Kidney capillary endothelial cell (primary cell): ENCODE measurements around the gene NDUFC1.
"Not testable (repeated sequence)": the region's sequence is repeated elsewhere in the genome, so short reads cannot be mapped to it uniquely, and the experiment has no call there.

Source experiments
- DNase-seq: peaks from one replicate; pipeline ENCODE4 v3.0.0-alpha.2; 2018; ENCODE audit warnings: low spot score

Gene NDUFC1

DNA sequence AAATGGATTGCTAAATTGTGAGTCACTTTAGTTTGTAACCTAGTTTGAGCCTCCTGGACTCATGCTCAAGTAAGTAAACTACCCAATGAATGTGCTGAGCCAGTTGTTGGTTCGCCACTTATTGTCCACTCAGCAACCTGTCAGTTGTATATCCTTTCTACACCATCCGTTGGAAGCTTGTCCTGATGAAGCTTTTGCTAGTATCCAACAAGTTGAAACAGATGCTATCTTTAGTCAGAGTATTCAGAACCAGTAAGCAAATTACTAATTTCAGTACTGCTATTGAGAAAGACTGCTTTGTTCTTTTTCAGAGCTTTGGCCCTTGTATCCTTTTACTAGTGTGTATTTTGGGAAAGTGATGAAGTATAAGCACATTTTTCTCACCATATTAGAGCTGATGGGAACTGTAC lies 5.3 kb downstream of the NDUFC1 start:
- DNase-seq: no peak

DNA sequence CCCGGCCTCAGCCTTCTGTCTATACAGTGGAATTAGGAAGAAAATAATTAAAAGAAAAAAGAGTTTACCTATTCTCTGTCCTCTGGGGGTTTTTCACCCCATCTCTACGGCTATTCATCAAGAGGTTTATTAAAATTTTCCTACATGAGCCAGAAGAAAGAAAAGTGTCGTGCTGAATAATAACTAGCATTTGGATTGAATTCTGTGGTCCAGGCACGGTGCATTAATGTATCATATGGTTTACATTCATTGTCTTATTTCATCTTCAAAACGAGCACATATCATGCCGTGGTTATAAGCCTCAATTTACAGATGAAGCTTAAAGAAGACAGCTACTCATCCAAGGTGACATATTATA lies 6.4 kb downstream of the NDUFC1 start:
- no peak for DNase-seq

DNA sequence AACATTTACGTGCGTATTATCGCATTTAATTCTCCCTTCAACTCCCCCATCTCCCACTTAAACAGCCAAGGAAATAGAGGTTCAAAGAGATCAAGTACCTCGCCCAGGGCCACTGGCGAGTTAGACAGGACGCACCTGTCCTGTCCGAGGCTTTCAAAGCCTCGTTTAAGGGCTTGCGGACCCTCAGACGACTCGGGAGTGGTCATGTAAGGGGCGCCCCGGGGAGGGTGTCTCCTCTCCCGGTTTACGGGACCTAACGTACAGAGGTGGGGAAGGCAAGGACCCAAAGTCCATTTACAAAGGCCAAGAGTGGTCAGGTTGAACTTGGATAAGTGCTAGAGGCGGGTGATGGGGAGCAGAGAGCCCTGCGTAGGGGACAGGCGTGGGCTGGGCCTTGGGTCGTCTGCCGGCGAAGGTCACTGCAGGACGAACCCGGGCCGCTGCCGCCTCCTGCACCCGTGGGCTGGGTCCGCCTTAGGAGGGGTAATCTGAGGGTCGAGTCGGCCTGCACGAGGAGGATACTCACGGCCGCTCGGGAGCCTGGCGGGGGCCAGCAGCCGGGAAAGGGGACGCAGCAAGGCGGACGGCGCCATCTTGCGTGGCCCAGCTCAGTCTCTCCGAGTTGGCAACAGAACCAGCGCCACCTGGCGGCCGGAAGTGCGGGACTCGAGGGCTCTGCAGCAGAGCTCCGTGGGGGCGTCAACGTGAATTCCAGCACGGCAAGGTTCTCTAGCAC lies 6.9 kb downstream of the NDUFC1 start:
- peak; percentile 89 for DNase-seq

DNA sequence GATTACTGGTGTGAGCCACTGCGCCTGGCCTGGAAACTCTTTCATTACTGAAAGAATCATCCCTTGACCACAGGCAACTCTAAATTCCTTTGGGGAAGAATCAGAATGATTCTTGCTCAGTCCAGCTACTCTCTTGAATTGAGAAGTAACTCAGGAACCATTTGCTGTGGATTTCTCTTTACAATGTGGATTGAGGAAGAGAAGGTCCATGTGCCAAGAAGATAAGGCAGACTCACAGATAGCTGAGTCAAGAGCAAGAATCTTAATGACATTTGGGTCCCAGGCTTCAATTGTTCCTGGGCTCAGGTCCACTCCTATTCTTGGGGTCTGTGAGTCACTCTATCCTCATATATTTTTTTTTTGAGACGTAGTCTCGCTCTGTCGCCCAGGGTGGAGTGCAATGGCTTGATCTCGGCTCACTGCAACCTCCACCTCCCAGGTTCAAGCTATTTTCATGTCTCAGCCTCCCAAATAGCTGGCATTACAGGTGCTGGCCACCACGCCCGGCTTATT lies 16.0 kb downstream of the NDUFC1 start:
- no peak for DNase-seq

DNA sequence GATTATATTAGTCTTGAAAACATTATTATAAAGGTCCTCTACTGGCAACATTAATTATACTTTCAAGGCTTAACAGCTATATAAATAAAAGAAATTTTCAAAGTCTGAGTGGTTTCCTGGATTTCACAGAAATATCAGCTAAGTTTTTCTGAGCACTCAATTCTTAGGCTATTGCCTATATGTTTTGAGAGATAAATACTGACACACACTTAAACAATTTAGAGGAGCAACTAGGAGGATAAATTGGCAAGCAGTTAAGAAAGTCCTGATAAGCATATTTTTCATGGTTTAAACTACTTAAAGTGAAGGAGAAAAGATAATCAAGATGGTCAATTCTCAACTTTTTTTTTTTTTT lies 19.6 kb downstream of the NDUFC1 start:
- no peak for DNase-seq

DNA sequence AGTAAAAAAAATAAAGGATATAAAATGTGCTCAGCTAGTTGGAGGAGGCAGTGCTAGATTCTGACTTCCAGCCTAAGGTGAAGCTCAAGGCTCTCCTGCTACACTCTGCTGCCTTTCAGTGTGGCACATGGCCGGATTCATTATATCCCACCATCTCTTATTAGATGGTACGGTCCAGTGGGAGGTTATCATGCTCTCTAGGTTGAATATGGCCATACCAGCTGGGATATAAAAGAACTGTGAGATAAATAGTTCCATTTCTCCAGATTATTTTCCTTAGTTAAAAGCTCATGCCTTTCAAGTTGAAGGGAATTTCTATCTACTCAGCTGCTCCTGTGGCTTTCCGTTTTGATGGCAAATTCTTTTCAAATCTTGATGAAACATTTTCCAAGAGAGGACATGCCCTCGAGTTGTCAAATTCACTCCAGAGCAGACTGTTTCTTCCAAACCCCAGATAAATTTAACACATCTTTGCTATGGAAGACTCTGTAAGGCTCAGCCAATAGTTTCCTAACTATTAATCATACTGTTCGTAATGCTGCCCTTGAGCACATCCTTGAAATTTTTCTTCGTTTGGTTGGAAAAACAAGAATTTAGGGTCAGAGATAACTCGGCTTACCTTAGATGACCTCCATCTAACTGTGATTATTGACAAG lies 20.1 kb downstream of the NDUFC1 start:
- no peak for DNase-seq

DNA sequence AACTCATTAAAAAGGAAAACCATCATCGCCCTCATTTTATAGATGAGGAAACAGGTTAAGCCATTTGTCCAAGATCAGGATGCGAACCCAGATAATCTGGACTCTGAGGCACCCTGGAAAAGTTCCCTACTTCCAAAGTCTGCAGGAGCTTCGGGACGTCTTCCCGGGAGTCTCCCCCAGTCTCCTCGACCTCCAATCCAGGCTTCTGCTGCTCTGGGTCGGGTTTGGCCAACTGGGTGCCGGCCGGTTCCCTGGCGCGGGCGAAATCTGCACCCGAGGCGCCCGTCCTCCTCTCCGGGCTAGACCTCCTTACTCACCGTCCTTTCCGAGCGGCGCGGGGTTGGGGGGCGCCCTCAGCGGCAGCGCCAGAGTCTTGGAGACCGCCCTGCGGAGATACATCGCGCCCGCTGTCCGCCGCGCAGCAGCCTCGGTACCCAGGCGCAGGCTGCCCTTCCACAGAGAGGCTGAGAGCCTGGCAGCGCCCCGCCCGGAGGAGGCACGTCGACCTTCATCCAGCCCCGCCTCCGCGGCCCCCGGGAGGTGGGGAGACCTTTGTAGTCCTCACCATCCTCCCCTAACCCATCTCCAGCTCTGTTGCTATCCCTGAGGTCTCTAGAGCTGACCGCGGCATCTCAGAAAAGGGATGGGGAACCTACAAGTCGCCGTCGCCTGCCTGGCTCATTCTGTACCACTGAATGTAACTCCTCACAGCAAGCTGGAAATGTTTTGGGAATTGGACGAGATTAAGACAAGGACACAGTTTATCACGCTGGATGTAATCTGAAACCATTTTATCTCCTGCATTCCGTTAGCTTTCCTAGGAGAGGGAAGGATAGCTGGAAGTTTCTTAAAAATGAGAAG lies 22.3 kb downstream of the NDUFC1 start, which contains the start of gene MGARP:
TSS of gene MGARP (minus strand) at position 466 of the 861 bp plus-strand sequence. CDS start at position 399, 67 bp downstream.
- no peak for DNase-seq

DNA sequence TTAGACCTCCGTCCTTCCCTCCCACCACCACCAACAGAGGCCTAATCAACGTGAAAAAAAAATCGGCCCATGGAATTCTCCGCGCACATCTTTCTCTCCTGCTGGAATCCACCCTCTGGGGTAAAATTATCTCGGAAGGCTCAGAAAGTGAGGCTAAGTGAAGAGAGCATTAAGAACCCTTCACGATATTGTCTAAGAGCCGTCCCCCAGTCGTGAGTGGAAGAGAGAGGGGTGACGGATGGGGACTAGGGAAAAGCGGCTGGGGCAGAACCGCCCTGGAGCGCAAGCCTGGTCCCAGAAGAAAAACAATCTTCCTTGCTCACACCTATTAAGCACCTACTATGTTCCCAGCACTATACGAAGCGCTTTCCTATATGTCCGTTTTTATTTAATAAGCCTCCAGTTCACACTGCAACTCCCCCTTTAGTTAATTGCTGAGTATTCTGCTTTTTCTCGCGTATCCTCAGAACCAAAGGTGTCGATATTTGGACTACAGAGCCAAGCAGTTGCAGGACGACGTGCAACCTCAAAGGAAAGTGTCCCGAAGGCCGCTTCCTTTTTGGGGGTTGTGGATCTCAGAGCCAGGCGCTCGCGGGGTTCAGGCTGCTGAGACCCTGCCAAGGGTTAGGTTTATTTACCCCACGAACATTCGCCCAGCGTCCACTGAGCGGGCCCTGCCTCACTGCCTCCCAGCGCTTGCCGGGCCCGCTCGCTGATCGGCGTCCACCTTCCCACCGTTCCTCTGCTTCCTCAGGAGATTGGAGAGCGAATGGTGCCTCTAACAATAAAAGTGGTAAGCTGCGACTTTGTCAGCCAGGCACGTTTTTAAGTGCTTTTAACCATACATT lies 23.1 kb downstream of the NDUFC1 start:
- no peak for DNase-seq

DNA sequence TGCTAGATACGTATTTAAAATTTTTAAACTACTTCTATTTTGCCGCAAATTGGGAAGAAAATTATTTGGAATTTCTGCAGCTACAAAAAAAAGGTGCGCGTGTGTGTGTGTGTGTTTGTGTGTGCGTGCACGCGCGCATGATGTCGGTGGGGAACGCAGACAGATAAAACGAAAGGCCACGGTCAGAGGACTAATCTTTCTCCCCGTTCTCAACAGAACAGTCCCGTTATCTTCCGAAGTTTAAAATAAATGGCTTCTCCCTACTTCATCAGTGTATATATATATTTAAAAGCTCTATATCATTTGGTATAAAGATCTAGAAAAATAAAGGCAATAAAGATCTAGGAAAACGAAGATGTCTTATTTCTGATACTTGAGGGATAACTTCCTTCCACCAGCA lies 23.8 kb downstream of the NDUFC1 start:
- DNase-seq: no peak

DNA sequence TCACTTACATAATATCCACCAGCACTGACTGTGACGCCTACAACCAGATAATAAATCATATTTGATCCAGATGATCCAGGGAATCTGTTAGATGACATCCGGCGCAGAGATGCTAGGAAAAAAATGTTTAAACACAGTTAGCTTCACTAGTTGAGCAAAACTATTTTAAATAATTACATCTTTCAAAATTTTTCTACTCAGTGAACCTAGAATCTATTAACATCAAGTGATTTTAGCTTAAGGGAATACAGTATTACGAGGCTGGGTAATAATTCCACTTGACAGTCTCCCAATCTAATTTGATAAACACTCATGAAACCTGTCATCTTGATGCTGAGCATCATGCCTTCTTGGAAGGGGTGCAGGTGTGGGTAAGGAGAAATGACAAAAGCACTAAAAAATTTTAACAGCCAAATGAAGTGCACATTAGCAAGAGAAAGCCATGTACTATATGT lies 27.0 kb downstream of the NDUFC1 start:
- no peak for DNase-seq

DNA sequence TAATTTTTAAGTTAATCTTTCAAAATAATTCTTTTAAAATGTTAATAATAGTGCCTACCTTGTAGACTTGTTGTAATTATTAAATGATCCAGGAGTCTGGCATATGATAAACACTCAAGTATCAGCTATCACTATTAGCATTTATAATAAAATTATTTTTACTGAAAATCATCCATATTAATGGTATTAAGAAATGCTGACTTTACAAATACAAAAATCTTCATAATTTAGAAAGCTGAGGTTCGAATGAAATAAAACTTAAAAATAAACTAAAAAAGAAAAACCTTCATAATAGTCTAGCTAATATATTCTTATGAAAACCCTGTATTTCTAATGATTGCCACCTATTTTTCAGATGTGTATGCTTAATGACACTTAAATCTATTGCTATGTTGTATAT lies 27.5 kb downstream of the NDUFC1 start:
- no peak for DNase-seq

DNA sequence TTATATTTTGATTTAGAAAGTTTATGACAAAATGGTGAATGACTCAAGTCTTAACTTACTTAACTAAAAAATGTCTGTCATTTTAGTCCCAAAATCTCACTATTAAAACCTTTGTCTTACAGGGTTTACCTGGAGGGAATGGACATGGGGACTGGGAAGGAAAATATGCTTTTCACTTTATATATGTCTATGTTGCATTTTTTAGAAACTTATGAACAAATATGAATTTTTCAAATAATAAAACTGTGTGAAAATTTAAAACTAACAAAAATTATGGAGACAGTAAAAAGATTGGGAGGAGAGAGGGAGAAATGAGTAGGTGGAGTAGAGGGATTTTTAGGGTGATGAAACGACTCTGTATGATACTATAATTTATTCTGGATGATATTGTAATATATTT lies 28.4 kb downstream of the NDUFC1 start:
- DNase-seq: no peak

DNA sequence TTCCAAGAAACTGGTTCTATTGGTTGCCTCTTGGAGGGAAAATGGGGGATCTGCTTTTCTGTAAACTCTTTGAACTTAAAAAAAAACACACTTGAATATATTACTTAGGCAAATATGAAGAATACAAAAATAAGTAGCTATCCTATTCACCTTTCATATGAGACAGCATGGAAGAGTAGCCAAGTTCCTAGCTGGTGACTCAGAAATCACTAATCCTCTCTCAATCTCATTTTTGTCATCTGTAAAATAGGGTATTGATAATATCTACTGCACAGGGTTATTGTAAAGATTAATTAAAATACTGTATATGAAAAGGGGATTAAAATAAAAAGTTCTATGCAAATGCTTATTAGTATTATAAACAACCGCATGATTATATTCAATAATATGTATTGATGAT lies 35.0 kb downstream of the NDUFC1 start:
- no peak for DNase-seq

DNA sequence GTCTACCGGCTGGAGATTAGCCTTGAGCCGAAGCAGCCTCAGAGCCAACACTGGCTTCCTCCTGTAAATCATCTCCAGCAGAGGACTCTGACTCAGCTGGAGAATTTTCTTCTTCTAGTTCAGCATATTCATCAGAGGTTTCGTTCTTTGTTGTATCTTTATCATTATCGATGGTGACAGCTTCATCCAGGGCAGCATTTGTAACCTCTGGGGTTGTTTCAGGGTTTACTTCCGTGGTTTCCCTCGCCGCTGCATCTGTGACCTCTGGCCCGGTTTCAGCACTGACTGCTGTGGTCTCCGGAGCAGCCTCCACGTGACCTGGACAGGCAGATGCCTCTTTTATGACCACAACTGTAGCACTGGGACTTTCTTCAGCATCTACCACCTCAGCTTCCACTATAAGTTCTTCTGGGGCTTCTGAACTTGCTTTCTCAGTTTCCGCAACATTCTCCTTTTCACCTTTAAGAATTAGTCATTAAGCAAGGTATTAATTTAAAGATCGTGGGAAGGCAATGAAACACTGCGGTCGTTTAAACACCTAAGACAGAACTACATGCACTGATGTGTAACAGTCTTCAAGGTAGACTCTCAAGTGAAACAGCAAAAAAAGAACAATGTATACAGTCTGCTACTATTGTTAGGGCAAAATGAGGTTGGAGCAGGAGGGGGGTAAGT lies 35.6 kb downstream of the NDUFC1 start:
- DNase-seq: peak; percentile 31

DNA sequence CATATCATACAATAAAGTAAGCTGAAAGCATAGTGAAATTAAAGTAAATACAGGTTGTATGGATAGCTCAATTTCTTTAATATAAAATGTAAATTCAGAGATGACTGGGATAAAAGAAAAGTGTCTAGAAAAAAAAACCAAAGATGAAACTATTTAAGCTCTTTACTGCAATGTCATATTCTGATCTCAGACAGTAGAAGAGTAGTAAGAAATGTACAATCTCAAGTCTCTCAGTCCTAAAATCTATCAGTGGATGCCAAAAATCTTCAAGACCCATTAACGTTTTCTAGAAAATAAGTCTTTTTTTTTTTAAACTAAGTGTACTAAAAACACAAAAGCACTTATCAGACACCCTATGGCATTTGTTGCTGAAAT lies 36.1 kb downstream of the NDUFC1 start:
- no peak for DNase-seq

DNA sequence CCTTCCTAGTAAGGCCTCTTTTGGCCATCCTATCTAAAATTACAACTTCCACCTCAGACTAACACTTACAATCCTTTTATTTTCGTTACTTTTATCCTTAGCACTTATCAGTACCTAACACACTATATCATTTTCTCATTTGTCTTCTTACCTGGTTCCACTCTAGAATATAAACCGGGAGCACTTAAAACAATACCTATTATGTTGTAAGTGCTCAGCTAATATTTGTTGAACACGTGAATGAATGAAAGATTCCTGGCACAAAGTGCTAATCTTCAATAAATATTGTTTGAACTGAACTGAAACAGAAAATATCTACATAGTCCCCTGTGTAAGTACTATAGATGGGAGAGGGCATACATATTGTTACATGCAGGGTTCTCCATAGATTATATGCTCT lies 36.6 kb downstream of the NDUFC1 start:
- DNase-seq: no peak

DNA sequence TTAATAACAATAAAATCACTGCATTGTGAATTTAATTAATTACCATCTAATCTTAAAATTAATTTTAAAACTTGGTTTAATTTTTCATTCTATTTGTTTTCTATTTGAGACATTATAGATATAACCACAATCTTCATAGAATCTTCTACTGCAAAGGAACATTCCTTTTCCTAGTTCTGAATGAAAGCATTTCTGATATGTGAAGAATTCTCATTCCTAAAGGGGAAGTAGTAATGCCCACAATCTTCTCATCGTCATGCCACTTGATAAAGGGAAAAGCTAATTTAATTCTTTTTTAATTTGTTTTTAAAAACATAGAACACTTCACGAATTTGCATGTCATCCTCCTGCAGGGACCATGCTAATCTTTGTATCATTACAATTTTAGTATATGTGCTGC lies 45.9 kb downstream of the NDUFC1 start:
- no peak for DNase-seq

DNA sequence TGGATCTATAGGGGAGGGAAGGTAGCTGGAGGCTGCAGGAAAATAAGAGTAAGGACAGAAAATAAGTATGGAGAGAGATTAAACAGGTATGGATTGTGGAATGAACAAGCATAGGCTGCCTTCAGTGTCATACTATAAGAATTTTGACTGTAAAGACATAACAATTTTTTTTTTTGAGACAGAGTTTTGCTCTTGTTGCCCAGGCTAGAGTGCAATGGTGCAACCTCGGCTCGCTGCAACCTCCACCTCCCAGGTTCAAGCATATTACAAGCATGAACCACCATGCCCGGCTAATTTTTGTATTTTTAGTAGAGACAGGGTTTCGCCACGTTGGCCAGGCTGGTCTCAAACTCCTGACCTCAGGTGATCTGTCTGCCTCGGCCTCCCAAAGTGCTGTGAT lies 46.7 kb downstream of the NDUFC1 start:
- DNase-seq: not testable (repeated sequence)

DNA sequence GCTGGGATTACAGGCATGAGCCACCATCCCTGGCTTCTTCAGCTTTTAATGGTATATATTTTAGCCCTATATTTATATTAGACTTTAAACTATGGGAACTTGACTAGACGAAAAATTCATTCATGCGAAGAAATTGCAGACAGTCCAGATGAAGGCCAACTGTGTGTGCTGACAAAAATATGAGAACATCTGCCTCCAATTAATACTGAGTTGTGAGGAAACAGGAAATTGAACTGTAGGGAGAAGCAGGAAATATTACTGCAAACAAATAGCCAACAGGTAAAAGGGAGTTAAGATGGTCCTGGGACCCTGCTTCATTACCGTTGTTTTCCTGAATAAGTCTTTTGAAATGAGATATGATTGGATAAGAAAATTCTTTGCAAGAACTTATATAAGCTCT lies 48.6 kb downstream of the NDUFC1 start:
- no peak for DNase-seq

DNA sequence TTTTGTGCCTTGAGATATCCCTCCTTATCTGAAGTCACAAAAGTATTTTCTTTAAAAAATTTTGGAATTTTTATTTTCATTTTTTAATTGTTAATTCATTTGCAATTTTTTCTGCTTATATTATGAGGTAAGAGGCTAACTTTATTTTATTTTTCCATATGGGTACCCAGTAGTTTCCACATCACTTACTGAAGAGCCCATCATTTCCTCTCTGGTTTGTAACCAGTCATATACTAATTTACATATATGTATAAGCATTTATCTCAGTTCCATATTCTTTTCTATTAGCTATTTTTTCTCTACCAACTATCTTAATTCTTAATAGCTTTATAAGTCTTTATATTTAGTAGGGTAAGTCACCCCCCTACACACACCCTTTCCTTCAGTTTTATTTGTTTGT lies 49.2 kb downstream of the NDUFC1 start:
- DNase-seq: no peak

DNA sequence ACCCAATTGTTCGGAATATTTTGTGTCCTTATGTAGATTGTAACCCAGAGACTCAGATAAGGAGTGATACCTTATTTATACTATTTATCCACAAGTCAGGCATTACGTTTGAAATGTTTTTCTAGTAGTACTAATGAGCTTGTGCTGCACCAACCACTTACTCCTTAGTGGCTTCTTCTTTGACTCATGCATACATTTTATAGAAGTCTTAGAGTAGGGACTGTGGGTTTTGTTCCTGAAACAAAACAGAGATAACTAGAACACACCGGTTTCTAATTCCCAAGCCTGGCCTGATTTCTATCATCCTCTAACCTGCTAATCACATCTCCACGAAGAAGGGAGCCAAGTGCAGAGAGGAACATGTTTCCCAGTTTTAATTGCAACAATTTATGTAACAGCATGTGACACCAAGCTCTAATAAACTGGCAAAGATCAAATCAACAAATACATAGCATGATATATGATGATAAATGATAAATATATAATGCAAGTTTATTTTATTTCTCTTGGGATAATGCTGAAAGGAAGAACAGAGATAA lies 54.5 kb downstream of the NDUFC1 start:
- DNase-seq: no peak
